ENCODE results near the gene KIF17.

The KIF17 gene

GRCh38 chr1:20729990-20730689, 12.3 kb upstream of the KIF17 start:
- Histone ChIP-seq H3K9me3 (no peaks in the 10 kb centered on the region), H3K4me1 (peaks cover 0 to 39% (median 22%) of the 10 kb centered on the region in 4 donors), H3K27me3 (peaks cover 0 to 48% of the 10 kb centered on the region in 2 donors), H3K27ac (no peak overlapping the region), H3K36me3 (no peaks in the 10 kb centered on the region), H3K4me3 (no peak overlapping the region)
- DNase-seq, result no peak
- no peak for TF ChIP-seq CTCF (IDR thresholded peaks at IDR 0.05)
- intact Hi-C loops (cut with DNase I; ENCODE audit: low total_unique reads), result loop anchor here (5.0 kb wide), 1 partner anchor 57 kb away; the partner anchor contains the start of gene HP1BP3

- H3K27ac ChIP-seq, result no peak overlapping the region
- H3K36me3 ChIP-seq, result no peaks in the 10 kb centered on the region
- TF ChIP-seq CTCF (IDR thresholded peaks at IDR 0.05), result no peak
- intact Hi-C loops (cut with DNase I; ENCODE audit: low total_unique reads), result loop anchor here (5.0 kb wide), 1 partner anchor 58 kb away; the partner anchor contains the start of gene HP1BP3
- no peaks in the 10 kb centered on the region for H3K9me3 ChIP-seq
- H3K4me1 ChIP-seq, result peaks cover 0 to 39% (median 22%) of the 10 kb centered on the region in 4 donors
- no peak for DNase-seq
- peaks cover 0 to 48% of the 10 kb centered on the region in 2 donors for H3K27me3 ChIP-seq
- H3K4me3 ChIP-seq, result no peak overlapping the region
Measured at GRCh38 chr1:20729155-20729931, 11.5 kb upstream of the KIF17 start.

GRCh38 chr1:20728371-20729154, 10.8 kb upstream of the KIF17 start:
- Histone ChIP-seq H3K4me1 (peaks cover 0 to 37% (median 21%) of the 10 kb centered on the region in 4 donors), H3K36me3 (no peaks in the 10 kb centered on the region), H3K27ac (no peak overlapping the region), H3K27me3 (peaks cover 0 to 48% of the 10 kb centered on the region in 2 donors), H3K9me3 (no peaks in the 10 kb centered on the region), H3K4me3 (no peak overlapping the region)
- intact Hi-C loops (cut with DNase I; ENCODE audit: low total_unique reads), result loop anchor here (5.0 kb wide), 1 partner anchor 59 kb away; the partner anchor contains the start of gene HP1BP3
- TF ChIP-seq CTCF (IDR thresholded peaks at IDR 0.05), result no peak
- DNase-seq, result no peak

GRCh38 chr1:20727746-20728316, 10.0 kb upstream of the KIF17 start:
- intact Hi-C loops (cut with DNase I; ENCODE audit: low total_unique reads), result loop anchor here (5.0 kb wide), 1 partner anchor 59 kb away; the partner anchor contains the start of gene HP1BP3
- Histone ChIP-seq H3K4me1 (peaks cover 0 to 30% (median 16%) of the 10 kb centered on the region in 4 donors), H3K4me3 (no peak overlapping the region), H3K36me3 (no peaks in the 10 kb centered on the region), H3K27me3 (peaks cover 0 to 48% of the 10 kb centered on the region in 2 donors), H3K9me3 (no peaks in the 10 kb centered on the region), H3K27ac (no peak overlapping the region)
- DNase-seq, result no peak
- no peak for TF ChIP-seq CTCF (IDR thresholded peaks at IDR 0.05)

Data from tibial artery (tissue), 4 donors.